Kidney tubule cell (primary cell): ENCODE data around the gene BEX3.

Source experiments
- DNase-seq: peaks from one replicate; pipeline ENCODE4 v3.0.0-alpha.2; 2018; ENCODE audit warnings: low spot score

The BEX3 gene

GRCh38 chrX:103423955-103424638 lies 47.8 kb downstream of the BEX3 start:
- DNase-seq, result no peak
